Measurements from ENCODE around the gene ARHGAP19. TPM values are rescaled to one million over a fixed set of nuclear protein-coding genes. Genes with fewer than 3 reads are reported as not detected.
A peak's percentile ranks its signal among the peaks of the same experiment; 100 is the strongest.

ARHGAP19 gene
- total and polyA plus RNA-seq, 9 of the 15 experiments (the other 6 are each of a cell fraction or from before 2014, with no cell fraction given) = 14.8 to 49.5 (median 26.8) TPM

GRCh38 chr10:97292097-97292861, at the start of gene ARHGAP19 (continued):
- TF ChIP-seq ARID1B (IDR thresholded peaks at IDR 0.05) (peak; percentile 15; the same call in 1 of the 2 replicates), ETV6 (IDR thresholded peaks at IDR 0.05; ENCODE audit: borderline replicate concordance in 1 of 2, low read depth in 2 of 2, low read length in 1 of 2) (no peak; a peak in 1 of 4 replicates), ETV6 (CRISPR knock-in tag; IDR thresholded peaks at IDR 0.05; ENCODE audit: borderline replicate concordance) (no peak), PTTG1 (tag; IDR thresholded peaks at IDR 0.05; ENCODE audit: low read depth) (no peak), PHF21A (IDR thresholded peaks at IDR 0.05; ENCODE audit: borderline replicate concordance, low read depth) (peak; percentile 53; the same call in 1 of the 2 replicates), SNAPC5 (CRISPR knock-in tag; IDR thresholded peaks at IDR 0.05) (no peak), ILF3 (IDR thresholded peaks at IDR 0.05; ENCODE audit: borderline replicate concordance) (no peak), RBM14 (IDR thresholded peaks at IDR 0.05; ENCODE audit: borderline replicate concordance, insufficient read depth, low read depth, low read length) (no peak), ZNF134 (CRISPR knock-in tag; conservative IDR thresholded peaks at IDR 0.05) (no peak), E2F6 (IDR thresholded peaks at IDR 0.05; ENCODE audit: borderline replicate concordance in 1 of 2, extremely low read depth in 1 of 2, insufficient read depth in 1 of 2, insufficient read length in 1 of 2, low read depth in 1 of 2, low read length in 1 of 2, poor library complexity in 1 of 2, severe bottlenecking in 1 of 2) (peak in 1 of 2 experiments; percentile 11), LCOR (CRISPR knock-in tag; IDR thresholded peaks at IDR 0.05) (no peak), ZNF830 (CRISPR knock-in tag; IDR thresholded peaks at IDR 0.05) (no peak), NFE2 (IDR thresholded peaks at IDR 0.05; ENCODE audit: low read depth) (no peak; the same call in 1 of the 2 replicates), CEBPZ (IDR thresholded peaks at IDR 0.05; ENCODE audit: borderline replicate concordance, low read depth, low read length) (peak; percentile 40; the same call in 1 of the 2 replicates), NFIX (CRISPR knock-in tag; IDR thresholded peaks at IDR 0.05; ENCODE audit: low read depth) (0 out of 2 replicates have a peak, but pooled peaks have one; percentile 4), ZBTB7A (IDR thresholded peaks at IDR 0.05; ENCODE audit: borderline replicate concordance, control insufficient read depth, low read depth, low read length) (peak; percentile 87; the same call in 1 of the 2 replicates), NR2C2 (CRISPR knock-in tag; IDR thresholded peaks at IDR 0.05) (0 out of 2 replicates have a peak, but pooled peaks have one; percentile 35), NR2C2 (tag; IDR thresholded peaks at IDR 0.05) (peak; percentile 88), NCOA6 (IDR thresholded peaks at IDR 0.05) (no peak), SRSF1 (IDR thresholded peaks at IDR 0.05; ENCODE audit: low read depth, low read length) (no peak), TCF7L2 (IDR thresholded peaks at IDR 0.05; ENCODE audit: low read depth, low read length) (no peak)

All from K562 (cell line).